Measurements from ENCODE around the gene BAK1.

BAK1 gene

DNA sequence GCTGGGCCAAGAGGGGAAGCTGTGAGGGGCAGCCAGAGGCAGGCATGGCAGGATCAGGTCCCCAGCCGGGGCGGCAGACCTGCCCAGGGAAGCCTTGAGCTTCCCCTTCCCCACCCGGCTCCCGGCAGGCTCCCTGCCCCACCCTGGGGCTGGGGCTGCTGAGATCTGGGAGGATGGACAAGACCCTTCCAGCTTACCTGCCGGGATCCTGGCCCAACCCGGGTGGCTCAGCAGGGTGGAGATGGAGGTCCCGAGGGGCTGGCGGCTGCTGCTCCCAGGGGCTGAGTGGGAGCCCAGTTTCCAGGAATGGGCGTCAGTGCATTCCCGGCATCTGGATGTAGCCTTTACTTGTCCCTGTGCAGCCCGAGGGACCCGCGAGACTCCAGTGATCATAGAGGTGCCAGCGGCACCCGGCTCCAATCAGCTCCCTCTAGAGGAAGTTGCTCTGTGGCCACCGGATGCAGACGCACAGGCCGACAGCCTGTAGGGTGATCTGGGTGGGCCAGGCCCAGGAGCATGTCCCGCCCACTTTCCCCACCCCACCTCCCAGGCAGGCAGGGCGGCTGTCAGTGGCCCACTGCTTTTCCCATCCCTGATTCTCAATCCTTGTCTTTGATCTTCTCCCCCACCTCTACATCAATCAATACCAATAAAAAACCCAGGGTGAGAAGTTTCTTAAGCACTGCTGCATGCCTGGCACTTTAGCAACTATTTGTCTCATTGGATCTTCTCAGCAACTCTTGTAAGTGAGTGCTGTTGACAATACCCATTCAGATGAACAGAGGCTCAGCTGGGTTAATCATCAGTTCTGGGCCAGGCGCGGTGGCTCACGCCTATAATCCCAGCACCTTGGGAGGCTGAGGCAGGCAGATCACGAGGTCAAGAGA lies at the start of gene BAK1:
TSS of gene BAK1 (minus strand) at position 449 of the 887 bp plus-strand sequence. CDS start 2,672 bp downstream, outside the sequence.
- DNase-seq (ENCODE audit: low read depth in 3 of 3), result peak; percentile 64 to 82 (median 75)

DNA sequence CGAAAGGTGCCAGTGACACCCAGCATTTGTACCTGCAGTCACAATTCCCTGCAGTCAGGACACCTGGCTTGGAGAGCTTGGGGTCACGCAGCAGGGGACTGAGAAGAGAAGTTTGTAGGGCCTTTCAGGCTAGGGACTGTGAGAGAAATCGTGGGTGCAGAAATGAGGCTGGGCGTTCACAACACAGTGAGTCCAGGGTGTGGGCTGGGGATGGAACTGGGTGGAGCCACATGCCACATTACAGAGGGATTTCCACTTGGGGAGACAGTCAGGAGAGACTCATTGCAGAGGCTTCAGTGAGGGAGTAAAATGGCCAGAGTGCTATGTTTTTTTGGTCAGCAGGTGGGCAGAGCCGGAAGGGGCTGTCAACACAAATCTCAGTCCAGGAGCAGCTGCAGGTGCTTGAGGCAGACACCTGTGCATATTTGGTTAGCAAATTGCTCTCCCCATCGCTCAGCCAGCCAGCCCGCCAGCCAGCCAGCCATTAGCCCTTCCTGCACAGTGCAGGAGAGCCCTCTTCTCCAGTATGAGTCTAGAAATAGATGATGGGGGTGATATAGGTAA lies 48.4 kb upstream of the BAK1 start:
- no peak for DNase-seq (ENCODE audit: low read depth in 3 of 3)

GRCh38 chr6:33627876-33628275 lies 47.8 kb upstream of the BAK1 start:
- no peak for DNase-seq (ENCODE audit: low read depth in 3 of 3)

DNA sequence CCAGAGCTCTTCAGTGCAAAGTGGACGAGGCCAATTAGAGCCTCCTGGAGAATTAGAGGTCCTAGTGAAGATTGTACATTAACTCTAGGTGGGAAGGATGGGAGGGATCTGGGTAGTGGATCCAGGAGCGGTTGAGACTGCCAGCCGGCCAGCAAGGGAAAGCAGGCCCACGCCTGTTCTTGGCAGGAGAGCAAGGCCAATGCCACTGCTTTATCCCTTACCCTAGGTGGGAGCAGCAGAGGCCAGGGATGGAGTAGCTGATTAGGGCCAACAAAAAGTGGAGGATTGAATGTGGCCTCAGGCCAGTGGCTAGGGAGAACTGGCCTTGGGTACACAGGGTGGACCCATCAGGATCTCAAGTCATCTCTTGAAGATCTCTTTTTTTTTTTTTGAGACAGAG lies 44.8 kb upstream of the BAK1 start:
- no peak for DNase-seq (ENCODE audit: low read depth in 3 of 3)

GRCh38 chr6:33623895-33624381 lies 43.9 kb upstream of the BAK1 start:
- no peak for DNase-seq (ENCODE audit: low read depth in 3 of 3)

GRCh38 chr6:33622456-33623431 lies 42.7 kb upstream of the BAK1 start:
- no peak for DNase-seq (ENCODE audit: low read depth in 3 of 3)

DNA sequence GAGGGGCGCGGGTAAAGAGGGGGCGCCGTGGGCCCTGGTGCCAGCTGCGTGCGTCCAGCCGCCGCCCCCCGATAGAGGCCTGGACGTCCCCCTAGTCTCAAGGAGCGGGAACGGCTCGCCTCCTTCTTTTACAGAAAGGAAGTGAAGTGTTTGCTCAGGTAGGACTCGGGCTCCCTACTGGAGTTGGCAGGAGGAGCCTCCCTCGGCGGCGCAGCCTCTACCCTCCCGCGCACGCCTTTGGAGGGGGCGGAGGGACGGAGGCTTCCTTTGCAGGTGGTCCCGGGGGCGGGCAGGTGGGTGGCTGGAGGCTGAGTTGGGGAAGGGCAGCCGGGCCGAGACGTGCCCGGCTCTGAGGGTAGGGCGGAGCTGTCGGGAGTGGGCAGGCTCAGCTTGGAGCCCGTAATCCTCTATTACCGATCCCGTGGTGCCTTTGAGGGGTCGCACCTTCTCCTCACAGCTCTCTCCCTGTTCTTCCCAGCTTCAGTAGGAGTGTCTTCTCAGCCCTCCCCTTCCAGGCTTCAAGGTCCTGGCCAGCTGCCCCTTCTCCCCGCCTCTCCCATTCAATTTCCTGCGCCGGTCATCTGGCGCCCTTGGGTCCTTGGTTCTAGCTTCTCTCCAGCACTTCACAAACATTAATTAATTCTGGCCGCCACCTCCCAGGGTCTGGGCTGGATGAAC lies 41.8 kb upstream of the BAK1 start:
- DNase-seq (ENCODE audit: low read depth in 3 of 3), result peak in 2 of 3 donors; percentile 13 to 27

GRCh38 chr6:33620856-33621710 lies 41.0 kb upstream of the BAK1 start, which contains the start of gene ITPR3:
ITPR3 (plus strand) TSS chr6:33621322; CDS start chr6:33621603, 281 bp downstream.
- peak; percentile 45 to 60 (median 58) for DNase-seq (ENCODE audit: low read depth in 3 of 3)

DNA sequence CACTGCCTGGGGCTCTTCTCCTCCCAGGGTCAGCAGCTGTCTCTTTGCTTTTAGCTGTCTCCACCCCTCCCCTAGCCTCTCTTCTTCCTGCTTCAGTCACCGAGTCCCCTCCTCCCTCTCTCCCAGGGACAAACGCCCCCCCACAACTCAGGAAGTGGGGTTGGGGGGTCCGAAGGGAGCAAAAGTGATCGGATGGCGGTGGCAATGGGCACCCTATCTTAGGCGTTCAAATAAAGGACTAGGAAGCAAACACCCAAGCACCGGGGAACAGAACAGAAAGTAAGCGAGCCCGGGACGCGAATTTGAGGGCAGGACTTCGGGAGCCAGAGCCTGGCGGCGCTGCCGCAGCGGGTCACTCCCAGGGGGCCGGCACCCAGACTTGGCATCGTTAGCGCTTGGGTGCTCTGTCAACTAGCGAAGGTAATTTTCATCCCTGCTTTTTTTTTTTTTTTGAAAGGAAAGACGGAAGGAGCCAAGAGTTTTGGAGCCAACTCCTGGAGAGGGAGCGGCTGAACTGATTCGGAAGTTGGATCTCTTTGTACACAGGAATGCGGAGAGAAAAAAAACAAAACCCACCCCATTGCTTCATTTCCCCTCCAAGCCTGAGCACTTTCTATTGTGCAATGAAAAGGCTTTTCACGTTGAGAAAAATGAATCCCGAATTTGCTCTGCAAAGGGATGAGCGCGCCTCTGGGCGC lies 40.2 kb upstream of the BAK1 start:
- DNase-seq (ENCODE audit: low read depth in 3 of 3), result peak in 1 of 3 donors; percentile 31

DNA sequence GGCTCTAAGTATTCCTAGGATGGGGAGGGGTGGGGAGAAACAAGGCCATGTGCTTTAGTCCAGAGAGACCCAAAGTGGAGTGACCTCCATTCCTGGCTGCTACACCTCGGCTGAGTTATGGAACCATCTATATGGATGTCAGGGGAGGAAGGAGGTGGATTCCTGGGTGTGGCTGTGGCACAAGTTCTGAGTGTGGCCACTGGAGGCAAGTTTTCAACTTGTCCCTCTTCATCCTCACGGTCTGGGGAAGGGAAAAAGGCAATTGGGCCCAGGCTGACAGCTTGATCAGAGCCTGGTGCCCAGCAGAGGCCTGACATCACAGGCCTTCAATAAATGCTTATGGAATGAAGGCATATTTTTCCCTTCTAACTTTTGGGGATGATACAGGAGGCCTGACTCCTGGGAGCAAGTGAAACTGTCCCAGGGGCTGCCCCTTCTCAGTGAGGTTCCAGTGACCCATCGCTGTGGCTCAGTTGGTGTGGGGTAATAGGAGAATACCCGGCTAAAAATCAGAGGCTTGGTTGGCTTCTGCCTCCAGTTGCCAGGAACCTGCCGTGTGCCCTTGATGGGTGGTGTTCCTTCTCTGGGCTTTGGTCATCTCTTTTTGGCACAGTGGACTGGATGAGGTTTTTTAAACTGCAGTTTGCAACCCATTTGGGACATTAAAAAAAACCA lies 39.2 kb upstream of the BAK1 start:
- no peak for DNase-seq (ENCODE audit: low read depth in 3 of 3)

GRCh38 chr6:33616913-33617312 lies 36.8 kb upstream of the BAK1 start:
- no peak for DNase-seq (ENCODE audit: low read depth in 3 of 3)

GRCh38 chr6:33616113-33616512 lies 36.0 kb upstream of the BAK1 start:
- no peak for DNase-seq (ENCODE audit: low read depth in 3 of 3)

DNA sequence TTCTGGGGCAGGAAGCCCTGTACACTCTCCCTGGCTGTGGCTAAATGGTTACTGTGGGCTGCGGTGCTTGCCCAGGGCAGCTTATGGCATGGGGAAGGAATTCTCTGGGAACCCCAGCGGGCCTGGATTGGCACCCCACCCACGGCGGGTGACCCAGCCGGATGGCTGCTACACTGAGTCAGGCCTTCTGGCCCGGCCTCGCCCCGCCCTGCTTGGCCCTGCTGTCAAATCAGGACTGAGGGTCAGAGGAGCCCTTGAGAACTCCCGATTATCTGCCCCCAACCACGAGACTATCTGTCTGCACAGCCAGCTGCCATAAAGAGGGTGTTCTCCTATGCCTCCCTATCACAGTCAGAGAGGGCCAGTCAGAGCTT lies 33.7 kb upstream of the BAK1 start:
- no peak for DNase-seq (ENCODE audit: low read depth in 3 of 3)

DNA sequence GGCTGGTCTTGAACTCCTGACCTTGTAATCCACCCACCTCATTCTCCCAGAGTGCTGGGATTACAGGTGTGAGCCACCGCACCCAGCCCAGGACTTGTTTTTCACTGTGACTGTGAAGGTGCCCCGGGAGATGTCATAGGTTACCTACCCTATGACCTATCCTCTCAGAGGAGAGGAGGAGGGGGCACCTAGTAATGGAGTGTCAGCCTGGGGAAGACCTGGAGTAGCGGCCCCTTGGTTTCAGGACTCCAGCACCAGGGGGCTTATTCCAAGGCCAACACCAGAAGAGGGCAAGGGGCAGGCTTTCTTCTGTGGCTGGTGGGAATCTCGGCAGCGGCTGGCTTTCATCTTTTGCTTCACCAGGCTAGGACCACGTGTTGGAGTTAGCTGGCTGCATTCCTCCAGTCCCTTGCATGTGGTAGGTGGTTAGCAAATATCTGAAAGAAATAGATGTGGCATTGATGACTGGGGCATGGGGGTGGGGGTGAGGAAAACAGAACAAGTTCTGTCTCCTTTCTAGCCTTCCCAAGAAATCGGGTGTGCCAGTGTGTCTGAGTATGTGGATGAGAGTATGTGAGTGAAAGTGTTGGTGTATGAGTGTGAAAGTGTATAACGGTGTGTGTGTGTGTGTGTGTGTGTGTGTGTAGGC lies 33.2 kb upstream of the BAK1 start:
- DNase-seq (ENCODE audit: low read depth in 3 of 3), result no peak

GRCh38 chr6:33610779-33611732 lies 31.0 kb upstream of the BAK1 start:
- DNase-seq (ENCODE audit: low read depth in 3 of 3), result no peak

- no peak for DNase-seq (ENCODE audit: low read depth in 3 of 3)
Observed at GRCh38 chr6:33610067-33610466, 30.0 kb upstream of the BAK1 start.

GRCh38 chr6:33609528-33609927 lies 29.5 kb upstream of the BAK1 start:
- no peak for DNase-seq (ENCODE audit: low read depth in 3 of 3)

Measured in stimulated activated CD4-positive, alpha-beta T cell treated with anti-CD3 and anti-CD28 coated beads, TNF-alpha, amount 100 ng/mL, for 48 hours (primary cell).